Lung (tissue), 12 donors: ENCODE measurements around the gene ANKRD55. TPM values are rescaled to one million over a fixed set of nuclear protein-coding genes. Genes with fewer than 3 reads are reported as not detected.
A peak's percentile ranks its signal among the peaks of the same experiment; 100 is the strongest.

Source experiments
- ATAC-seq: fragments of 200-7000 bp; cut with Tn5 transposase; one replicate; pipeline ENCODE4 v1.9.1; 2020; ENCODE audit warnings: moderate number of reproducible peaks; ENCODE audit not compliant: insufficient read depth, low FRiP score
- DNase-seq, 3 donors: peaks; one replicate each; pipeline ENCODE4 v3.0.0-alpha.2; 2013 to 2017
- H3K27ac ChIP-seq, 2 donors: one replicate each; pipeline ENCODE4 v1.5.1; 2013; ENCODE audit warnings: mild to moderate bottlenecking in 2 of 2, moderate library complexity in 2 of 2, control low read depth in 1 of 2, inconsistent platforms in 1 of 2, low read depth in 1 of 2, low read length in 1 of 2
- H3K27me3 ChIP-seq, 3 donors: one replicate each; pipeline ENCODE4 v1.5.1; 2013; ENCODE audit warnings: low read length in 2 of 3; ENCODE audit not compliant: control insufficient read depth in 3 of 3, insufficient read depth in 3 of 3
- H3K36me3 ChIP-seq, 4 donors: one replicate each; pipeline ENCODE4 v1.5.1; 2013; ENCODE audit warnings: low read length in 4 of 4, mild to moderate bottlenecking in 1 of 4, moderate library complexity in 1 of 4; ENCODE audit not compliant: control insufficient read depth in 4 of 4, insufficient read depth in 4 of 4
- H3K4me1 ChIP-seq, 5 donors: one replicate each; pipeline ENCODE4 v1.5.1; 2013; ENCODE audit warnings: low read length in 5 of 5, mild to moderate bottlenecking in 2 of 5, moderate library complexity in 1 of 5; ENCODE audit not compliant: control insufficient read depth in 5 of 5, insufficient read depth in 5 of 5
- H3K4me3 ChIP-seq: one replicate; pipeline ENCODE4 v1.5.1; 2013; ENCODE audit warnings: mild to moderate bottlenecking, control low read depth, moderate library complexity
- H3K9ac ChIP-seq, 2 donors: one replicate each; pipeline ENCODE4 v1.5.1; 2013; ENCODE audit warnings: low read length in 2 of 2, control low read depth in 1 of 2; ENCODE audit not compliant: insufficient read depth in 1 of 2
- H3K9me3 ChIP-seq, 4 donors: one replicate each; pipeline ENCODE4 v1.5.1; 2013; ENCODE audit warnings: low read length in 3 of 4, mild to moderate bottlenecking in 1 of 4, moderate library complexity in 1 of 4; ENCODE audit not compliant: control insufficient read depth in 4 of 4, insufficient read depth in 3 of 4
- WGBS, 2 donors: extraction: QIAGEN DNeasy Blood & Tissue Kit; methylation state at CpG; one replicate each; pipeline ENCODE4 v1.1.7; 2013; 5-methylcytosine and 5-hydroxymethylcytosine counted together
- polyA plus RNA-seq, 2 donors: library from polyadenylated mRNA; stranded (reverse); fragments of 200-250 nt; gene quantifications; one replicate each; pipeline ENCODE4 v1.2.1, GENCODE V29; 2013
- total RNA-seq, 2 donors: library from RNA; depleted of rRNA in 1 of 2; stranded (reverse); fragments of >200 nt in 1 of 2; gene quantifications; one replicate each; pipeline ENCODE4 v1.2.1, GENCODE V29; 2014 to 2021
- TF ChIP-seq, protein P1 (sequence below): IDR thresholded peaks from 2 replicates; pipeline ENCODE4 v1.5.1; 2012; ENCODE audit warnings: mild to moderate bottlenecking; ENCODE audit errors: control extremely low read depth, extremely low read depth
- donor health status: control.
- donor health status: control.
- donor health status: Bipolar disorder and iron deficiency.
- donor health status: healthy.
- donor health status: DM: yes; HTN: yes; CAD: no.

Gene ANKRD55
- total and polyA plus RNA-seq, 4 donors, result 0.06 to 0.50 (median 0.28) TPM

DNA sequence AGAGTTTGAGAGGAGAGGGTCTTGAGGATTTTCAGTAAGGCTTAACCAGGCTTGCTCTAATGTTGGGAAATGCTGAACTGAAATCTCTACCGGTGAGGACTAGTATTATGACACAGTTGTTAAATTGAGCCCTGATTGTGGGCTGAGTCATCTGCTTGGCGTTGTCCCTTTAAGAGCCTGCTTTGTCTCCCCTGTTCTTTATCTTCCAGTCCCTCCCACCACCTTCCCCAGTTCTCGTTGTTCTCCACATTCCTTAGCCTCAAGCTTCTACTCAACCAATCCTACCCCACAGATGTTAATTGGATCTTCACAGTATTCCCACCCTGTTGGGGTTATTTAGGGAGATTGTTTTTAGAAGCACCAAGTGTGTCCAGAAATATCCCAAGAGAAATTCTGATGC lies 57.6 kb downstream of the ANKRD55 start:
- Histone ChIP-seq H3K9ac (no peak overlapping the region), H3K9me3 (no peaks in the 10 kb centered on the region), H3K4me1 (peaks cover 0 to 36% (median 11%) of the 10 kb centered on the region in 5 donors), H3K27me3 (no peaks in the 10 kb centered on the region), H3K27ac (peak overlapping the region in 1 of 2 donors; percentile 18), H3K4me3 (no peak overlapping the region), H3K36me3 (no peaks in the 10 kb centered on the region)
- peak; percentile 39 for ATAC-seq
- TF ChIP-seq, protein P1, sequence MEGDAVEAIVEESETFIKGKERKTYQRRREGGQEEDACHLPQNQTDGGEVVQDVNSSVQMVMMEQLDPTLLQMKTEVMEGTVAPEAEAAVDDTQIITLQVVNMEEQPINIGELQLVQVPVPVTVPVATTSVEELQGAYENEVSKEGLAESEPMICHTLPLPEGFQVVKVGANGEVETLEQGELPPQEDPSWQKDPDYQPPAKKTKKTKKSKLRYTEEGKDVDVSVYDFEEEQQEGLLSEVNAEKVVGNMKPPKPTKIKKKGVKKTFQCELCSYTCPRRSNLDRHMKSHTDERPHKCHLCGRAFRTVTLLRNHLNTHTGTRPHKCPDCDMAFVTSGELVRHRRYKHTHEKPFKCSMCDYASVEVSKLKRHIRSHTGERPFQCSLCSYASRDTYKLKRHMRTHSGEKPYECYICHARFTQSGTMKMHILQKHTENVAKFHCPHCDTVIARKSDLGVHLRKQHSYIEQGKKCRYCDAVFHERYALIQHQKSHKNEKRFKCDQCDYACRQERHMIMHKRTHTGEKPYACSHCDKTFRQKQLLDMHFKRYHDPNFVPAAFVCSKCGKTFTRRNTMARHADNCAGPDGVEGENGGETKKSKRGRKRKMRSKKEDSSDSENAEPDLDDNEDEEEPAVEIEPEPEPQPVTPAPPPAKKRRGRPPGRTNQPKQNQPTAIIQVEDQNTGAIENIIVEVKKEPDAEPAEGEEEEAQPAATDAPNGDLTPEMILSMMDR, result no peak
- peak in 1 of 3 donors; percentile 47 for DNase-seq
- 27 to 32% methylated on average over 3 of the region's 3 CpGs for WGBS, 2 donors

DNA sequence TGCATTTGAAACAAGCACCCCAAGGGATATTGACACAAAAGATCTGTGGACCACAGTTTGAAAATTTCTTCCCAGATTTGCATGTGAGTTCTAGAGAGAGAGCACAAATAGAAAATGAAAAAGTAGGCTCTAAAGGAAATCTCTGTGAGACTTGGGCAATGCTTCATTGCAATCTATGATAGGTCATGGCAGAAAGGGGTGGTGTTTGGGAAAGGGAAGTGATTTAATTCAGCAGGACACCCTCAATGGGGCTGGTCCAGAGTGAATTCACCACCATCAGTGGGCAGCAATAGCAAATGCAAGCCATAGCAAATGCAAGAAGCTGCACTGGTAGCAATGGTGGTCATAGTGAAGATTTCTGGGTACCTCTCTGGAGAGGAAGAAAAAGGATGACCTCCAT lies 58.1 kb downstream of the ANKRD55 start:
- TF ChIP-seq, protein P1, result no peak
- no peak overlapping the region for H3K9ac ChIP-seq

DNA sequence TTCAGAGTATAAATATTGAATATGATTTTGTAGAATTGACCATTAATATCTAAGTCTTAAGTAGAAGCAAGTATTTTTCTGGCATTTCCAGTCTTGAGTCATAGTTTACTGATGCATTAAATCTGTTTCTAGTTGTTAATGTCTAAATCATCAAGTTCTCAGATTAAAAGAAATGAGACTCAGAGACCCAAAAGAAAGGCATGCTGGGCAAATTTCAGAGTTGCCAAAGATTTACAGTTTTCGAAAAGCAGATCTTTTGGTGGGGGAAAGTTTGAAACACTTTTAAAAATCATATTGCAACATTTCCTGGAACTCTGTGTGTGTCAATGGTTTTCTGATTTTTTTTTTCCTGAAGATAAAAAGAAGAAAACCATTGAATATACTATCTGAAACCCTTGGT lies 60.9 kb downstream of the ANKRD55 start:
- no peak overlapping the region for H3K4me3 ChIP-seq
- peak in 2 of 3 donors; percentile 71 to 84 for DNase-seq
- 20 to 27% methylated on average over 1 of the region's 1 CpG for WGBS, 2 donors
- H3K27me3 ChIP-seq, result no peaks in the 10 kb centered on the region
- no peaks in the 10 kb centered on the region for H3K36me3 ChIP-seq
- TF ChIP-seq, protein P1, result no peak
- ATAC-seq, result no peak
- H3K9ac ChIP-seq, result peak overlapping the region in 1 of 2 donors; percentile 46
- H3K27ac ChIP-seq, result no peak overlapping the region
- no peaks in the 10 kb centered on the region for H3K9me3 ChIP-seq
- H3K4me1 ChIP-seq, result peaks cover 0 to 32% (median 11%) of the 10 kb centered on the region in 5 donors

More for the DNA sequence above, 58.1 kb downstream of the ANKRD55 start:
- Histone ChIP-seq H3K36me3 (no peaks in the 10 kb centered on the region), H3K4me1 (peaks cover 0 to 36% (median 11%) of the 10 kb centered on the region in 5 donors), H3K27me3 (no peaks in the 10 kb centered on the region), H3K9me3 (no peaks in the 10 kb centered on the region), H3K4me3 (no peak overlapping the region), H3K27ac (peak overlapping the region in 1 of 2 donors; percentile 18)
- ATAC-seq (no peak), DNase-seq (no peak)

DNA sequence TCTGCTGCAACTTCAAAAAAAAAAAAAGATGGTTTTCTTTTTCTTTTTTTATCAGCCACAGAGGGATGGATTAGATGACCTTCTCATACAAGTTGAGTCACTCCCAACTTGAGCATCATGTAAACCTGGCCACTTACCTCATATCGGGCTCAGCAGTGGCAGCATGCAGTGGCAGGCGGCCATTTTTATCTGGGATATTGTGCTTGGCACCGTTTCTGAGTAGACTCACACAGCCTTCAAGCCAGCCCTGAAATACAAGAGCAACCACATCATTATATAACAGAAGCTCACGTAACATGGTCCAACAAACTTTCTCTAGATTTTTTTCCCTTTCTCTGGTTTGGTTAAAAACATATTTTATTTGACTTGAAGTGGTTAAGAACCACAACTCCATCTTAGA lies 62.6 kb downstream of the ANKRD55 start:
- no peak for ATAC-seq
- Histone ChIP-seq H3K36me3 (no peaks in the 10 kb centered on the region), H3K4me1 (peaks cover 0 to 15% (median 7%) of the 10 kb centered on the region in 5 donors), H3K9ac (no peak overlapping the region), H3K4me3 (no peak overlapping the region), H3K27ac (no peak overlapping the region), H3K9me3 (no peaks in the 10 kb centered on the region), H3K27me3 (no peaks in the 10 kb centered on the region)
- no peak for DNase-seq
- WGBS, 2 donors, result 82 to 91% methylated on average over 4 of the region's 4 CpGs
- TF ChIP-seq, protein P1, result no peak
